DMS 273 (cell line): ENCODE results near the gene IFRD2.
A peak's percentile ranks its signal among the peaks of the same experiment; 100 is the strongest.

Source experiments
- DNase-seq: peaks from one replicate; lab custom pipeline; 2025; ENCODE audit not compliant: unreplicated experiment; lab: John Stamatoyannopoulos, UW

The IFRD2 gene

DNA sequence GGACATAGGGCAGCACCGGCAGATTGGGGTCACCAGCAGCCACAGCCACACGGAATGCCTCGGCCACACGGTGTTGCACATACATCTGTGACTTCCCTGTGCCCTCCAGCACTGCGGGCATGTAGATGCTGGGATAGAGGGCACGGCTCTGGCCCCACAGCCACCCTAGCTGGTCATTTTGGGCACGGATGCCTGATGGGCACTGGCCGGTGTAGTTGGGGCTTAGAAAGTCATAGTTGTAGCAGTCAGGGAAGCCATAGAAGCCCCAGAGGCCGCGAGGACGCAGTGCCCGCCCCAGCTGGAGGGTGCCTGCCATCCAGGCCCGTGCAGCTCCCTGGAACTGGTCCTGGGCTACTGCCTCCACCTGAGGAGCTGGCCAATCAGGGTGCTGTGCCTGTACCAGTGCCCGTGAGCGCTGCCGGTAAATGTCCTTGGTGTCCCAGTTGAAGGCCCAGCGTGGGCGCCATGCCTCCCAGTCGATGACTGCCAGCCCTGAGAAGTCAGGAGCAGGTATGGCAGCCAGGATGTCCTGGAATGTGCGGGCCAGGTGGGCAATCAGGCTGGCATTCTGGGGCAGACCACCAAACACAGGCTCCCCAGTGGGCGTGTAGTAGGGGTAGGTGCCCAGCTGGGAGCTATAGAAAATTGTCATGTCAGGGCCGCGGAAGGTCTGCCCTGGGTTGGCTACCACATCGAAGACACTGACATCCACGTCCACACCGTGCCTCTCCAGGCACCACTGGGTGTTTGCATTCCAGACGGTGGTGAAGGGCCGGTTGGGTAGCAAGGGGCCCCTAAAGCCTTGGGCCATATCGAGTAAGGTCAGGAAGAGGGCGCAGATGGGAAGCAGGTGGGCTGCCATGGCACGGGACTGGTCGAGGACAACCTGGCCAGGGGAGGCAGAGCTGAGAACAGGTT lies 10.1 kb upstream of the IFRD2 start:
- DNase-seq, result no peak

- DNase-seq, result no peak
Measured at GRCh38 chr3:50300681-50301254, 8.5 kb upstream of the IFRD2 start.

GRCh38 chr3:50299929-50300680 lies 7.9 kb upstream of the IFRD2 start:
- DNase-seq, result peak; percentile 74

DNA sequence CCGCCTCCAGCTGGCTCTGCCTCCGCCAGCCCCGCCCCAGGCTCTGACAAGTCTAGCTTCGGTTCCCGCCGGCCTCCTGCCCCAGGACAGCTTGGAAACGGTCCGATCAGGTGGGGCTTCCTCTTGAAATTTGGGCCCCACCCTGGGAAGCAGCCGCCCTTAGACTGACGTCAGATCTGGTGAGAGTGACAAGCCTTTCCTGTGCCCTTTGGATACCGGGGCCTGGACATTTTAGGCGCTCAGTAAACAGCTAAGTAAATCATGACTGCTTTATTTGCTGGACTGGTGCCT lies 7.4 kb upstream of the IFRD2 start:
- no peak for DNase-seq

DNA sequence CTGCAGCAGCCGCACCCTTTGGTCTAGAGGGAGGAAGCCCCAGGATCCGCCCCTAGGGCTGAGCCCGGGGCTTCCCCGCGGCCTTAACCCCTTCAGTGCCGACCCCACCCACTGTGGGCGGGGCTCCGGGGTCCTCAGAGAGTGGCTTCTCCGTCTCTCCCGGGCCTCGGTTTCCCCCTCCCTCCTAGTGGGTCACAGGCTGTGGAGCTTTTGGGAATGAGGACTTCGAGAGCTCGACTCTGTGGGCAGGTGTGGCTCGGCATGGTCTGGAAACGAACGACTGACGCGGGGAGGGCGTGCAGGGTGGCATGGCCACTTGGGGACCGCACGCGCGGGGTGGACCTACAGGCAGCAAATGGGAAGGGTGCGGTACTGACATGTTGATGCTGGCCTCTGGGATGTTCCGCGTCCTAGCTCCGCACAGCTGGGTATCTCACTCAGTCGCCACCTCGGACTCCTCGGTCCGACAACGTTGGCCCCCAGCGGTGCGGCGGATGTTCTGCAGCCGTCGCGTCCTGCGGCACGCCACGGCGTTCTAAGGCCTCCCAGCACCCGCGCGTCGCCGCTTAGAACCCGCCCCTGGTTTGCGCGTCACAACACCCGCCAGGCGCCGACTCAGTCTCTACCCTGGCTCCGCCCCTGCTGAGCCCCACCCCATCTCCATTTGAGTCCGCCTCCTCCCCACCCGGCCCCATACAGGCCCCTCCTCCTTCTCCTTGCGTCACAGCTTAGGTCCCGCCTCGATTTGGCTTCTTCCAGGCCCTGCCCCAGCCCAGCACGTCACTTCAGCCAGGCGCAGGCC lies 6.8 kb upstream of the IFRD2 start, which contains the start of the genes HYAL3 and NAA80:
Gene HYAL3 (minus strand): TSS at position 570 of the 802 bp plus-strand sequence. CDS start 3,803 bp downstream, outside the sequence.
Gene NAA80 (minus strand): TSS at position 570 of the 802 bp plus-strand sequence. CDS start 1,942 bp downstream, outside the sequence.
- DNase-seq, result peak; percentile 98

- DNase-seq, result no peak
Measured at GRCh38 chr3:50297896-50298725, 5.9 kb upstream of the IFRD2 start.

DNA sequence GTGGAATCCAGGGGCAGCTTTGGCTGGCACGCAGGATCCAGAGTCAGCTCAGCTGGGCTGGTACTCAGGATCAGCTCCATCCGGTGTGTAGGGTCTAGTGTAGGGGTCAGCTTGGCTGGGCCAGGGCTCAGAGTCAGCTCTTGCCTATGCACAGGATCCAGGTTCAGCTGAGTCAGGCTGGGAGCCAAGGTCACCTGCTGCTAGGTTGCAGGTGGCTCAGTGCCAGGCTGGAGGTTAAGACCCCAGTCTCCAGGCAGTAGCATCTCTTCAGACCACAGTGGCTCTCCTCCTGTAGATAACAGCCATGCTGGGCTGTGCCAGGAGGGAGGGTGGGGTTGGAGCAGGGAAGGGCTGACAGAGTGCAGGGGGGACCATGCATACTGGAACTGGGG lies 5.2 kb upstream of the IFRD2 start:
- DNase-seq, result no peak

DNA sequence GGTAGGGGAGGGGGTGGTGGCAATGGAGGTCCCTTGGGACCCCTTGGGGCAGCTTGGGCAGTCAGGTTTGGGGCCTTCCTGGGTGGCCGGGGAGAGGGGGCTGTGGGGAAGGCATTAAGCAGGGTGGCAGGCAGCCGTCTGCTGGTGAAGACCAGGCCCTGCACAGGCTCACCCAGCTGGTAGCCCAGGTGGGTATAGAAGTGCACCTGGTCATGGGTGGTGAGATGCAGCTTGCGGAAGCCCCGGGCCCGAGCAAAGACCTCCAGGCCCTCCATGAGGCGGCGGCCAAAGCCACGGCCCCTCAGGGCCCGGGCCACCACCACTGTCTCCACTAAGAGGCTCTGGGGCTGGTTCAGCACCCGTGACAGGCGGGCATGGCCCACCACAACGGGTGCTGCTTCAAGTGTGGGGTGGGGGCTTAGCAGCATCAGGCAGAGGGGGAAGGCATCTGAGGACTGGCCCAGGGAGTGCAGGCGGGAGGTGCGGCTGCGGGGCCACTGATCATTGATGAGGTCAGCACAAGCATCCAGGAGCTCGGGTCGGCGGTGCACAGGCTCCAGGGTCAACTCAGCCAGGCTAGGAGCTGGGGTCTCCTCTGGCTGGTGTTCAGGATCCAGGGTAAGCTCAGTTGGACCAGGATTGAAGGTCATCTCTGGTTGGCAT lies 4.6 kb upstream of the IFRD2 start:
- no peak for DNase-seq

DNA sequence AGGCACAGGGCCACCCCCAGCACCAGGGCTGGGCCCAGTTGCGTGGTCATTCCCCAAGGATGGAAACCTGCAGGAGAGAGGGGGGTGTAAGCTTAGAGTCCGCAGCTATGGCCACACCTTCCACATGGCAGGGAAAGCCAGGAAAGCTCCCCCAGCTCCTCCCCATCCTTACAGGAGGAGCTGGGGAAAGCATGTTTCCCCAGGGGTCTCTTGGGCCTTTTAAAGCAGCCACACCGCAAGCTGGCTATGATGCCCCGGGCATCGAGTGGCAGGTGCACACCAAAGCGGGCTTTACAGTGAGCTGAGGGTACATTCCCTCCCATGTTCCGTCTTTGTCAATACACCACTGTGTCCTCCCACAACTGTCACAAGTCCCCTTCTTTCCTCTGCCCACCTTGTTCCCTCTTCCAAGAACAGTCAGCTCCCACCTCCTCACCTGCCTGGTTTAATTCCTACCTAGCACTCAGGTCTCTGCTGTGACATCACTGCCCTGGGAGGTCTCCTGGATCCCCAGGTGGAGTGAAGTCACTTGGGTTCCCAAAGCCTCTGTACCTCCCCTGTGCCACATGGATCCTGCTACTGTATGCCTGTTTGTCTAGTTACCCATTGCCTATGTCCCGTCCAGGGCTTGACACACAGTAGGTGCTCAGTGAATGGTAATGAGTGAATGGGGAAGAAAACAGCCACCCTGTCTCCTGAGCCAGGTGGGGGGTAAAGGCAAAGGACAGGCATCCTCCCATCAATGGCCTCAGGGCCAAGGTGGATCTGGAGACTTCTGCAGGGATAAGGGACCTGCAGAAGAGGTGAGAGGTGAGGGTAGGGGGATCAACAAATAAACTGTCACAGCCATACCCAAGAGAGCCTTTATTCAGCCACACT lies 3.6 kb upstream of the IFRD2 start:
- DNase-seq, result no peak

GRCh38 chr3:50294492-50295403 lies 2.5 kb upstream of the IFRD2 start:
- no peak for DNase-seq

DNA sequence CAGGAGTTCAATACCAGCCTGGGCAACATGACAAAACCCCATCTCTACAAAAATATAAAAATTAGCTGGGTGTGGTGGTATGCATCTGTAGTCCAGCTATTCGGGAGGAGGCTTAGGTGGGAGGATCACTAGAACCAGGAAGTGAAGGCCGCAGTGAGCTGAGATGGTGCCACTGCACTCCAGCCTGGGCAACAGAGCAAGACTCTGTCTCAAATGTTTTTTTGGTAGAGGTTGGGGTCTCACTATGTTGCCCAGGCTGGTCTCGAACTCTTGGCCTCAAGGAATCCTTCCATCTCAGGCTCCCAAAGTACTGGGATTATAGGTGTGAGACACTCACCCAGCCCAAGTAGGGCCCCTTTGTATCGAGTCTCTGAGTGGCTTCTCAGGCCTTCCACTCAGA lies 1.9 kb upstream of the IFRD2 start:
- no peak for DNase-seq

DNA sequence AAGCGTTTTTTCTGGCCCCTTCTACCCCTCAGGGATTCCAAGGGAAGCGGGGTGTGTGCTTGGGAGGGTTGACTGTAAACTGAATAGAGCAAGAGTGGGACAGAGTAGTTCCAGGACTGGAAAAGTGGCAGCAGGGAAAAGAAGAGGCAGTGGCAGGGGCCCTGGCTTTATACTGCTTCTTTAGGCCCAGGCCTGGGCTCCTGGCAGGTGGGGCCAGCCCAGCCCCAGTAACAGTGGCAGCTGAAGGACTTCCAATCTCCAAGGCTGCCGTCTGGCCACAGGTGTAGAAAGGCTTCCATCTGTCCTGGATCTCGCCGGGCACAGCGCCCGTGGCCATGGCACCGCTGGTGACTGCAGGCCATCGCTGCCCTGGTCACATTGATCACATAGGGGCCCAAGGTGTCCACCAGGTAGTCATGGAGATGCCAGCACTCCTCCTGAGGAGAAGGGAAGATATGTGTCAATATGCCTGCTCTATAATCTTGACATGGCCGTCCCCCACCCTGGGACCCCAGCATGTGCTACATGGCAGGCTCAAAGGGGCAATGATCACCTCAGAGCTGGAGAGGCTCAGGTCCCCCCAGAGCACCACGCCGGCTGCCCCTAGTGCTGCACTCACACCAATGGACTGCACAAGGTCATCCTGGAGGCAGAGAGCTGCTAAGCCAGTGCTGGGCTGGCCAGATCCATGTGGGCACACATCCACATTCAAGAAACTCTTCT lies 1.0 kb upstream of the IFRD2 start:
- DNase-seq, result peak; percentile 64

- DNase-seq, result no peak
Measured at GRCh38 chr3:50290161-50290641, 2.0 kb downstream of the IFRD2 start.

DNA sequence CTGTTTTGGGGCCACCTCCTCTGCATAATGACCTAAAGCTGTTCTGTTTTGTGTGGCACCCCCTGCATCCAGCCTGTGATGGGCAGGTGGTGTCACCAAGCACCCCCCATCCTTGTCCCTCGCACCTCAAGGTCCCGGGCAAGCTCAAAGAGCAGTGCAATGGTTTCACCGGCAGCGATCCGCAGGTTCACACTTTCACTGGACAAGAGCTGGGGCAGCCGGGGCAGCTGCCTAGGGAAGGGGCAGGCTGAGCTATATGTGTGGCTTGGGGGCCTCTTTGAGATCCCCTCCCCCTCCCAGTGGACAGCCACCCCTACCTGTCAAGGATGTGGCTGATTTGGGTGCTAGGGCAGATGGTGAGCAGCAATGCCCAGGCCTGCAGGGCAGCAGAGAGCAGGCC lies 3.1 kb downstream of the IFRD2 start:
- DNase-seq, result no peak

- no peak for DNase-seq
Measured at GRCh38 chr3:50288387-50289007, 3.7 kb downstream of the IFRD2 start.

- no peak for DNase-seq
Measured at GRCh38 chr3:50287262-50287661, 5.0 kb downstream of the IFRD2 start.
